Measurements from ENCODE around the gene DENND5B. TPM values are rescaled to one million over a fixed set of nuclear protein-coding genes. Genes with fewer than 3 reads are reported as not detected.

DENND5B gene
- total and polyA plus RNA-seq, 12 donors = 5.2 to 60.8 (median 45.3) TPM

- Histone ChIP-seq H3K9me3 (no peaks in the 10 kb centered on the region), H3K36me3 (peaks cover 0 to 22% (median 0%) of the 10 kb centered on the region in 9 donors), H3K4me1 (peaks cover 0 to 14% (median 0%) of the 10 kb centered on the region in 9 donors), H3K27ac (no peak overlapping the region), H3K4me3 (no peak overlapping the region), H3K27me3 (no peaks in the 10 kb centered on the region)
- TF ChIP-seq CTCF (IDR thresholded peaks at IDR 0.05) = no peak
- peak in 3 of 8 donors; percentile 47 to 57 (median 55) for ATAC-seq
- no peak for DNase-seq
- WGBS, 2 donors = 95 to 98% methylated on average over 2 of the region's 2 CpGs
- intact Hi-C loops (cut with DNase I) = no loop called here
Measured at GRCh38 chr12:31456562-31456961, 134.4 kb downstream of the DENND5B start.

GRCh38 chr12:31444736-31445135, 146.2 kb downstream of the DENND5B start:
- intact Hi-C loops (cut with DNase I) = no loop called here
- Histone ChIP-seq H3K4me3 (no peak overlapping the region), H3K27ac (no peak overlapping the region), H3K9me3 (no peaks in the 10 kb centered on the region), H3K4me1 (no peaks in the 10 kb centered on the region), H3K36me3 (peaks cover 0 to 45% (median 0%) of the 10 kb centered on the region in 9 donors), H3K27me3 (no peaks in the 10 kb centered on the region)
- DNase-seq = no peak
- ATAC-seq = no peak
- no peak for TF ChIP-seq CTCF (IDR thresholded peaks at IDR 0.05)
- 77% methylated on average over 2 of the region's 2 CpGs for WGBS, 2 donors

GRCh38 chr12:31440586-31440985, 150.3 kb downstream of the DENND5B start:
- no peaks in the 10 kb centered on the region for H3K4me1 ChIP-seq
- TF ChIP-seq CTCF (IDR thresholded peaks at IDR 0.05) = no peak
- WGBS, 2 donors = 79 to 94% methylated on average over 4 of the region's 4 CpGs

GRCh38 chr12:31440134-31440533, 150.8 kb downstream of the DENND5B start:
- H3K9me3 ChIP-seq = no peaks in the 10 kb centered on the region
- WGBS, 2 donors = 87 to 96% methylated on average over 4 of the region's 4 CpGs
- H3K27me3 ChIP-seq = no peaks in the 10 kb centered on the region
- H3K4me1 ChIP-seq = no peaks in the 10 kb centered on the region
- no peak overlapping the region for H3K27ac ChIP-seq
- H3K4me3 ChIP-seq = no peak overlapping the region
- DNase-seq (no peak), ATAC-seq (no peak)
- TF ChIP-seq CTCF (IDR thresholded peaks at IDR 0.05) = no peak
- H3K36me3 ChIP-seq = peaks cover 0 to 26% (median 0%) of the 10 kb centered on the region in 9 donors
- intact Hi-C loops (cut with DNase I) = no loop called here

More at GRCh38 chr12:31440586-31440985, 150.3 kb downstream of the DENND5B start:
- DNase-seq (no peak), ATAC-seq (no peak)
- no peaks in the 10 kb centered on the region for H3K27me3 ChIP-seq
- H3K9me3 ChIP-seq = no peaks in the 10 kb centered on the region
- no peak overlapping the region for H3K4me3 ChIP-seq
- no peak overlapping the region for H3K27ac ChIP-seq
- peaks cover 0 to 29% (median 0%) of the 10 kb centered on the region in 9 donors for H3K36me3 ChIP-seq
- intact Hi-C loops (cut with DNase I) = no loop called here

Measured in heart right ventricle (tissue), 16 donors.